Left ventricle myocardium superior (tissue), 1 donor: ENCODE measurements around the gene ZIC4. TPM values are rescaled to one million over a fixed set of nuclear protein-coding genes. Genes with fewer than 3 reads are reported as not detected.

Experiments
- ATAC-seq: fragments of 200-7000 bp; cut with Tn5 transposase; one replicate; pipeline ENCODE4 v1.9.1; 2020; ENCODE audit warnings: mild to moderate bottlenecking, moderate library complexity
- DNase-seq: peaks from one replicate; pipeline ENCODE4 v3.0.0-alpha.2; 2020
- intact Hi-C: fragments of 100-400 bp; cut with micrococcal nuclease; formaldehyde crosslinking; loops from one replicate; pipeline ENCODE4 v1.11.0; 2022
- long read RNA-seq: library from polyadenylated mRNA; unstranded; transcript quantifications from one replicate; pipeline ENCODE4 v2.0.0, GENCODE V29; 2021
- total RNA-seq: library from RNA; stranded (reverse); fragmentation: NEBNext Ultra II Directional; extraction: Animal tissue kit (Norgen Biotek cat#: 25700); gene quantifications from one replicate; pipeline ENCODE4 v1.2.1, GENCODE V29; 2021
- donor health status: DM: no; HTN: yes; CAD: no; lungs with severe emphysema.

Gene ZIC4
- total RNA-seq: not detected
- long read RNA-seq: 0 reads

- intact Hi-C loops: no loop called here
- DNase-seq (no peak), ATAC-seq (no peak)
Observed at GRCh38 chr3:147406028-147406931, at the start of gene ZIC4. Gene ZIC4 (minus strand): TSS chr3:147406543. CDS start chr3:147402797, 3,746 bp downstream.

- intact Hi-C loops: no loop called here
- ATAC-seq: no peak
- no peak for DNase-seq
Observed at GRCh38 chr3:147449669-147450068, 43.3 kb upstream of the ZIC4 start.

GRCh38 chr3:147447224-147447623 is 40.9 kb upstream of the ZIC4 start:
- no peak for DNase-seq
- intact Hi-C loops: no loop called here
- no peak for ATAC-seq

- no peak for DNase-seq
- intact Hi-C loops: no loop called here
- ATAC-seq: no peak
Observed at GRCh38 chr3:147431751-147432150, 25.4 kb upstream of the ZIC4 start.

- intact Hi-C loops: no loop called here
- DNase-seq (no peak), ATAC-seq (no peak)
Observed at GRCh38 chr3:147428754-147429153, 22.4 kb upstream of the ZIC4 start.

GRCh38 chr3:147428326-147428725 is 22.0 kb upstream of the ZIC4 start:
- DNase-seq (no peak), ATAC-seq (no peak)
- intact Hi-C loops: no loop called here

- DNase-seq: no peak
- intact Hi-C loops: no loop called here
- no peak for ATAC-seq
Observed at GRCh38 chr3:147427746-147428145, 21.4 kb upstream of the ZIC4 start.

- intact Hi-C loops: no loop called here
- no peak for DNase-seq
Observed at GRCh38 chr3:147426931-147427330, 20.6 kb upstream of the ZIC4 start.

GRCh38 chr3:147425388-147425850 is 19.1 kb upstream of the ZIC4 start:
- DNase-seq (no peak), ATAC-seq (no peak)
- intact Hi-C loops: no loop called here

More at GRCh38 chr3:147426931-147427330, 20.6 kb upstream of the ZIC4 start:
- ATAC-seq: no peak

GRCh38 chr3:147424581-147425387 is 18.4 kb upstream of the ZIC4 start:
- intact Hi-C loops: no loop called here
- no peak for ATAC-seq
- no peak for DNase-seq

GRCh38 chr3:147423798-147424580 is 17.6 kb upstream of the ZIC4 start:
- intact Hi-C loops: no loop called here
- DNase-seq (no peak), ATAC-seq (no peak)

- DNase-seq (no peak), ATAC-seq (no peak)
- intact Hi-C loops: no loop called here
Observed at GRCh38 chr3:147423537-147423797, 17.1 kb upstream of the ZIC4 start.

GRCh38 chr3:147422601-147423536 is 16.5 kb upstream of the ZIC4 start:
- ATAC-seq (no peak), DNase-seq (no peak)
- intact Hi-C loops: no loop called here

- intact Hi-C loops: no loop called here
- ATAC-seq: no peak
- DNase-seq: no peak
Observed at GRCh38 chr3:147422196-147422595, 15.9 kb upstream of the ZIC4 start.

- ATAC-seq: no peak
- DNase-seq: no peak
- intact Hi-C loops: no loop called here
Observed at GRCh38 chr3:147421184-147421912, 15.0 kb upstream of the ZIC4 start.

GRCh38 chr3:147420353-147421183 is 14.2 kb upstream of the ZIC4 start:
- no peak for ATAC-seq
- no peak for DNase-seq
- intact Hi-C loops: no loop called here

GRCh38 chr3:147419781-147420224 is 13.5 kb upstream of the ZIC4 start:
- no peak for ATAC-seq
- DNase-seq: no peak
- intact Hi-C loops: no loop called here
